ENCODE measurements around the gene CTNNBL1.

DNA sequence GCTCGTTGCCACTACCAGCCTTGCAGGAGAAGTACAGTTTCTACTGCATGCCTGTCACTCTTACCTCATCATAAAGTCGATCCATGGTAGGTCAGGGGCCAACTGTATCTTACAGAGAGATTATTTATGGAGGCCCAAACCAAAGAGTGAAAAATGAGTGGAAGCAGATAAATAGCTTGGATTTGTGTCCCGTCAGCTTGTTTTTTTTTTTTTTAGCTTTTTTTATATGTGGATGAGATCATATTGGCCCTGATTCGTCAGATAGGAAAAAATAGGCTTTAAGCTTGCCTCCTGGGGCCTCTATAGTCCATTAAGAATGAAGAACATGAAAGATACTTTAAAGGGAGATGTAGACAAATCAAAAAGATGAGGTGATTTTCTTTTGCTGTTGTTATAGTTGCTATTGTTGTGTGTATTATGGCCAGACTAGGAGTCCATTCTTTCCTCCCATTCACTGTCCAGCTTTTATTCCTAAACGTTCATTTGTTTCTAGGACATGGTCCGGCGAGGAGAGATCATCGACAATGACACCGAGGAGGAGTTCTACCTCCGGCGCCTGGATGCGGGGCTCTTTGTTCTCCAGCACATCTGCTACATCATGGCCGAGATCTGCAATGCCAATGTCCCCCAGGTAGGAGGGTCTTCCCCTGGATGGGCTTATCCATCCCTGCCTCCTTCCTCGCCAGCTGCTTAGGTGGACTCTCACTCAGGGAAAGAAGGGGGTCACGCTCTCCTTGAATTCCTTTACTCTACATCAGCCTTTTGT lies 165.8 kb downstream of the CTNNBL1 start:
- TF ChIP-seq, protein P1, sequence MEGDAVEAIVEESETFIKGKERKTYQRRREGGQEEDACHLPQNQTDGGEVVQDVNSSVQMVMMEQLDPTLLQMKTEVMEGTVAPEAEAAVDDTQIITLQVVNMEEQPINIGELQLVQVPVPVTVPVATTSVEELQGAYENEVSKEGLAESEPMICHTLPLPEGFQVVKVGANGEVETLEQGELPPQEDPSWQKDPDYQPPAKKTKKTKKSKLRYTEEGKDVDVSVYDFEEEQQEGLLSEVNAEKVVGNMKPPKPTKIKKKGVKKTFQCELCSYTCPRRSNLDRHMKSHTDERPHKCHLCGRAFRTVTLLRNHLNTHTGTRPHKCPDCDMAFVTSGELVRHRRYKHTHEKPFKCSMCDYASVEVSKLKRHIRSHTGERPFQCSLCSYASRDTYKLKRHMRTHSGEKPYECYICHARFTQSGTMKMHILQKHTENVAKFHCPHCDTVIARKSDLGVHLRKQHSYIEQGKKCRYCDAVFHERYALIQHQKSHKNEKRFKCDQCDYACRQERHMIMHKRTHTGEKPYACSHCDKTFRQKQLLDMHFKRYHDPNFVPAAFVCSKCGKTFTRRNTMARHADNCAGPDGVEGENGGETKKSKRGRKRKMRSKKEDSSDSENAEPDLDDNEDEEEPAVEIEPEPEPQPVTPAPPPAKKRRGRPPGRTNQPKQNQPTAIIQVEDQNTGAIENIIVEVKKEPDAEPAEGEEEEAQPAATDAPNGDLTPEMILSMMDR (IDR thresholded peaks at IDR 0.05), result no peak
- no peak for TF ChIP-seq POLR2A (IDR thresholded peaks at IDR 0.05)

All from testis (tissue), 2 donors.